Osteocyte (in vitro differentiated cells): Measurements from ENCODE around the gene CYB5RL. TPM values are rescaled to one million over a fixed set of nuclear protein-coding genes. Genes with fewer than 3 reads are reported as not detected.
"Not testable (repeated sequence)": the region's sequence is repeated elsewhere in the genome, so short reads cannot be mapped to it uniquely, and the experiment has no call there.

ENCODE experiments used
- DNase-seq: peaks from one replicate; pipeline ENCODE4 v3.0.0; 2021; ENCODE audit warnings: mixed read lengths; ENCODE audit not compliant: unreplicated experiment; ENCODE audit errors: extremely low spot score
- H3K27ac Mint-ChIP-seq: one replicate; pipeline ENCODE4 v1.8.0; 2021; ENCODE audit warnings: mild to moderate bottlenecking, mixed read lengths; ENCODE audit not compliant: unreplicated experiment
- H3K27me3 Mint-ChIP-seq: one replicate; pipeline ENCODE4 v1.8.0; 2021; ENCODE audit warnings: mixed read lengths; ENCODE audit not compliant: unreplicated experiment
- H3K36me3 Mint-ChIP-seq: one replicate; pipeline ENCODE4 v1.8.0; 2021; ENCODE audit warnings: mixed read lengths; ENCODE audit not compliant: unreplicated experiment
- H3K4me1 Mint-ChIP-seq: one replicate; pipeline ENCODE4 v1.8.0; 2021; ENCODE audit warnings: mixed read lengths; ENCODE audit not compliant: unreplicated experiment
- H3K4me3 Mint-ChIP-seq: one replicate; pipeline ENCODE4 v1.8.0; 2021; ENCODE audit warnings: mild to moderate bottlenecking, moderate library complexity, mixed read lengths; ENCODE audit not compliant: unreplicated experiment
- H3K9me3 Mint-ChIP-seq: one replicate; pipeline ENCODE4 v1.8.0; 2021; ENCODE audit warnings: mixed read lengths; ENCODE audit not compliant: unreplicated experiment
- total RNA-seq: library from RNA; stranded (reverse); gene quantifications from 2 replicates; pipeline ENCODE4 v1.2.1, GENCODE V29; 2021
- TF ChIP-seq, protein P1 (sequence below): fragments of 200-600 bp; sonication (generic); IDR thresholded peaks from 2 replicates; pipeline ENCODE4 v1.5.0; 2021; ENCODE audit warnings: antibody characterized with exemption, mild to moderate bottlenecking, moderate library complexity

The CYB5RL gene
- total RNA-seq, 1 donor from 2014 or later: 10.7 TPM

DNA sequence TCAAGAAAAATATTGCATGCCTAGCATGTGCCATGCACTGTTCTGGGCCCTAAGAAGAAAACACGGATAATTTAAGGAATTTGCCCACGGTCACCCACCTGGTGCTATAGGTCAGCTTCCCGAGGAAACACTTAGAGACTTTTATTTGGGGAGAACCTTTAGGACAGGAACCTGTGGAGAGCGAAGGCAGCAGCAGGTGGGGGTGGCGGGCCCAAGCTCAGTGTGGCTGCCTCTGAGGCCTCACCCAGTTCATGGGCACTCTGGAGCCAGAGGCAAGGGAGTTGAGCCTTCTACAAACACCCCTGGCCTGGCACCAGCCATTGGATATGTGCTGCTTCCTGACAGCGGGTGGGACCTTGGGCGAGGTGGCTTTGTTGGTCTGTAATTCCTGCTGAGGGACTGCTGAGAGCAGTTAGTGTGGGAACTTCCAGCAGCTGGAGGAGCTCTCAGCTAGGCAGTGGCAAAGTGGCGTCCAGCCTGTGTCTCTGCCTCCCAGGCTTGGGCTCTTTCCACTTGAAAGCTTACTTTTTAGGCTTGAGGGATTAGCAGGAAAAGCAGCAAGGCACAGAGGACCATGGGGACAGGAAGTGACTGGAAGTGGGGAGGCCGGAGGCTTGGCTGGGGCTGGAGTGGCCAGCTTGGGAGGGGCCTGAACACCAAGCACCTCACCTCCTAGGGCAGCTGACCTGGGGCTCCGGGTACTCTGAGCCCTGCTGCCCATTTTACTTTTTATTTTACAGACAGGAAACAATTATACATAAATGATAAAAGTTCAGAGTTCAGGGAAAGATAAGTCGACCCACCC, 19.3 kb upstream of the CYB5RL start:
- peak overlapping the region; percentile 71 for H3K27ac Mint-ChIP-seq
- DNase-seq: no peak

DNA sequence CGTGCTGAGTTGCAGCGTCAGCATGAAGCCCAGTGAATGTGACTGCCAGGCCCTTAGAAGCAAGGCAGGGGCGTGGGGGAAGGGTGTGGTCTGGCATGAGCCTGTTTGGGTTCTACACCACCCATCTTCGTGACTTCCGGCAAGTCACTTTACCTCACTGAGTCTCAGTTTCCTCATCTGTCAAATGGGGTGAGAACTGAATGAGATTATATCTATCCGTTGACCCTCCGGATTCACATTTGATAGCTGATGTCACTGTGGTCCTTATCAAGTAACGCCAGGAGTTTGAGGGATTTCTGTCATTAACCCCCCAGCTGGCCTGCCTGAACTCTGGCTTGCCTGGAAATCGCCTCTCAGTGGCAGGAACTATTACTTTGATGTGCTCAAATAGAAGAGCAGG, 15.7 kb upstream of the CYB5RL start:
- peaks cover 20% of the 10 kb centered on the region for H3K4me1 Mint-ChIP-seq
- H3K27me3 Mint-ChIP-seq: no peaks in the 10 kb centered on the region
- H3K36me3 Mint-ChIP-seq: peaks cover 56% of the 10 kb centered on the region
- no peak for DNase-seq
- H3K9me3 Mint-ChIP-seq: no peaks in the 10 kb centered on the region
- TF ChIP-seq, protein P1, sequence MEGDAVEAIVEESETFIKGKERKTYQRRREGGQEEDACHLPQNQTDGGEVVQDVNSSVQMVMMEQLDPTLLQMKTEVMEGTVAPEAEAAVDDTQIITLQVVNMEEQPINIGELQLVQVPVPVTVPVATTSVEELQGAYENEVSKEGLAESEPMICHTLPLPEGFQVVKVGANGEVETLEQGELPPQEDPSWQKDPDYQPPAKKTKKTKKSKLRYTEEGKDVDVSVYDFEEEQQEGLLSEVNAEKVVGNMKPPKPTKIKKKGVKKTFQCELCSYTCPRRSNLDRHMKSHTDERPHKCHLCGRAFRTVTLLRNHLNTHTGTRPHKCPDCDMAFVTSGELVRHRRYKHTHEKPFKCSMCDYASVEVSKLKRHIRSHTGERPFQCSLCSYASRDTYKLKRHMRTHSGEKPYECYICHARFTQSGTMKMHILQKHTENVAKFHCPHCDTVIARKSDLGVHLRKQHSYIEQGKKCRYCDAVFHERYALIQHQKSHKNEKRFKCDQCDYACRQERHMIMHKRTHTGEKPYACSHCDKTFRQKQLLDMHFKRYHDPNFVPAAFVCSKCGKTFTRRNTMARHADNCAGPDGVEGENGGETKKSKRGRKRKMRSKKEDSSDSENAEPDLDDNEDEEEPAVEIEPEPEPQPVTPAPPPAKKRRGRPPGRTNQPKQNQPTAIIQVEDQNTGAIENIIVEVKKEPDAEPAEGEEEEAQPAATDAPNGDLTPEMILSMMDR: no peak
- H3K27ac Mint-ChIP-seq: no peak overlapping the region
- no peak overlapping the region for H3K4me3 Mint-ChIP-seq

More for the DNA sequence above, 19.3 kb upstream of the CYB5RL start:
- H3K9me3 Mint-ChIP-seq: no peaks in the 10 kb centered on the region
- TF ChIP-seq, protein P1: peak; percentile 21
- H3K36me3 Mint-ChIP-seq: peaks cover 35% of the 10 kb centered on the region
- H3K4me3 Mint-ChIP-seq: no peak overlapping the region
- H3K4me1 Mint-ChIP-seq: peaks cover 20% of the 10 kb centered on the region
- H3K27me3 Mint-ChIP-seq: no peaks in the 10 kb centered on the region

DNA sequence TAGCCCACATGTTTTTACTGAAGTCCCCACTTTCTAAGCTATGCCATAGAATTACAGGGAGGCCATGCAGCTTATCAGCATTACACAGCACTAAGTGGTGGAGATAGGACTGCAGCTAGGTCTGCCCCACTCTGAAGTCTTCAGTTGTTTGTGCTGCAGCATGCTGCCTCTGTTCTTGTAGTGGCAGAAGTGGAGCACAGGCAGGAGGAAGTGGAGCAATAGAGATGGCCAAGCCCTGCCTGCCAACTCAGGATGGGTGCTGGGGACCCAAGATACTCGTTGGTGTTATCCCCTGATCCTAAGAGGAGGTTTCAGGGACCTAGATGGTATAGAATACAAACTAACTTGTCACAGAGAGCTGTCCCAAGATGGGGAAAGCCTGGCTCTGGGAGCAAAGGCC, 13.0 kb upstream of the CYB5RL start:
- Mint-ChIP-seq H3K9me3 (no peaks in the 10 kb centered on the region), H3K27ac (no peak overlapping the region), H3K27me3 (no peaks in the 10 kb centered on the region), H3K4me3 (no peak overlapping the region), H3K4me1 (no peaks in the 10 kb centered on the region), H3K36me3 (peaks cover 58% of the 10 kb centered on the region)
- TF ChIP-seq, protein P1: no peak
- DNase-seq: no peak

DNA sequence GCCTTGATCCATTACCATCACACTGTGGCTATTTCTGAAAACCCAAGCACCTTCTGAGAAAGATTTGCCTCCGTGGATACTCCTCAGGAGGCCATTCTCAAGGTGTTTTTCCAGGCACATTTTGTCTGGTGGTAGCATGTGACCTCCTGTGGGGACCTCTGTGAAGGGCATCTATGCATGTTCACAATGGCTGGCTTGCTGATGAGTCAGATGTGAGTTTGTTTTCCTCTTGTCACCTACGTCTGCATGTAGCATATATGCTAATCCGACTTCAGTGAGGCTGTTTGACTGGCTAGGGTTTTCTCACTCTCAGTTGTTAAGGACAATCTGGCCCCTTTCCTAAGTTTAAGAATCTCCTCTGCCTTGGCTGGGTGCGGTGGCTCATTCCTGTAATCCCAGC, 8.1 kb upstream of the CYB5RL start:
- not testable (repeated sequence) for H3K9me3 Mint-ChIP-seq, H3K4me1 Mint-ChIP-seq, H3K27ac Mint-ChIP-seq, DNase-seq, H3K4me3 Mint-ChIP-seq, H3K27me3 Mint-ChIP-seq
- H3K36me3 Mint-ChIP-seq: peaks cover 47% of the 10 kb centered on the region

DNA sequence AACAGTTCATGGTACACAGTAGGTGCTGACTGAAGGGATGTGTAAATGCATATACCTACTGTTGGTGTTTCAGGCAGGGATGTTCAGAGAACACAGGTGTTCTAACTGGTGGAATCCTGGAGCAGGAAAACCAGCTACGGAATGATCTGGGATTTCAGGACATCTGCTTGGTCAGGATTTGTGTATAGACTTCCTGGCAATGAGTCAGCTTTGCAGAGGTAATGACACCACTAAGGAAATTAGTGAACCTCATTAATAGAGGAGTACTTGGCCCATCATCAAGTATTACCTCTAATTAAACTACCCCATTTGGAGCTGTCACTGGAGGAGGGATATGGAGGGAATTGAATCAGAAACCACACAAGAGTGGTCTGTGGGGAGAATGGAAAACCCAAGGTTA, 7.5 kb upstream of the CYB5RL start:
- Mint-ChIP-seq H3K4me1 (peaks cover 5% of the 10 kb centered on the region), H3K27ac (no peak overlapping the region), H3K9me3 (no peaks in the 10 kb centered on the region), H3K36me3 (peaks cover 45% of the 10 kb centered on the region), H3K27me3 (no peaks in the 10 kb centered on the region), H3K4me3 (no peak overlapping the region)
- no peak for DNase-seq
- TF ChIP-seq, protein P1: no peak
